SH-SY5Y (cell line): ENCODE data around the gene ZC2HC1C.

Source experiments
- GATA2 ChIP-seq: IDR thresholded peaks from 2 replicates; pipeline ENCODE4 v1.6.1; 2011; ENCODE audit warnings: mild to moderate bottlenecking, low read depth, low read length
- GATA3 ChIP-seq: IDR thresholded peaks from 2 replicates; pipeline ENCODE4 v1.6.1; 2011; ENCODE audit warnings: low read depth, mild to moderate bottlenecking, low read length, moderate library complexity

- TF ChIP-seq GATA2 (no peak), GATA3 (no peak)
These were observed 9.8 kb upstream of the ZC2HC1C start for GRCh38 chr14:75059642-75060041.
